ENCODE measurements around the gene WNT6. TPM values are rescaled to one million over a fixed set of nuclear protein-coding genes. Genes with fewer than 3 reads are reported as not detected.
A peak's percentile ranks its signal among the peaks of the same experiment; 100 is the strongest.

The WNT6 gene
- total and polyA plus RNA-seq, 2 of the 8 experiments (the other 6 are each of a cell fraction or from before 2014, with no cell fraction given) = not detected

GRCh38 chr2:218873359-218874194, 14.0 kb downstream of the WNT6 start:
- Histone ChIP-seq H3K36me3 (ENCODE audit: control insufficient read depth in 2 of 4, insufficient read depth in 4 of 4, low read length in 3 of 4) (peaks cover 0 to 12% (median 0%) of the 10 kb centered on the region in 4 experiments; a peak in 1 of 8 replicates), H3K56ac (replicated peaks; ENCODE audit: insufficient read length, low read depth, low read length) (no peak overlapping the region), H4K8ac (ENCODE audit: extremely low read depth, insufficient read depth, low read length) (no peak overlapping the region), H3K4me2 (ENCODE audit: insufficient read depth in 1 of 2, low read depth in 2 of 2, low read length in 2 of 2) (peak overlapping the region; percentile 51 to 54; a peak in 3 of 4 replicates), H3K27ac (ENCODE audit: low read depth, low read length) (no peak overlapping the region), H3K23me2 (ENCODE audit: low read depth, low read length) (peaks cover 6% of the 10 kb centered on the region; the same call in 1 of the 2 replicates), H3K9ac (replicated peaks in 1 of 4; ENCODE audit: extremely low read depth in 1 of 4, low read depth in 3 of 4, low read length in 3 of 4) (no peak overlapping the region), H3K18ac (ENCODE audit: extremely low read depth, low read length) (no peak overlapping the region), H4K5ac (ENCODE audit: insufficient read length, low read depth, low read length) (no peak overlapping the region), H2AFZ (ENCODE audit: low read length) (no peak overlapping the region), H3K4me1 (replicated peaks in 1 of 4; ENCODE audit: control insufficient read depth in 3 of 4, insufficient read depth in 4 of 4, low read length in 3 of 4) (peaks cover 0 to 31% (median 15%) of the 10 kb centered on the region in 4 experiments; a peak in 6 of 7 replicates), H2BK5ac (ENCODE audit: low read depth, low read length) (no peak overlapping the region), H3K4me3 (ENCODE audit: extremely low read depth in 1 of 4, insufficient read depth in 2 of 4, low read depth in 3 of 4, low read length in 4 of 4) (peak overlapping the region in 1 of 4 experiments; percentile 41; a peak in 2 of 8 replicates), H4K91ac (replicated peaks; ENCODE audit: insufficient read length, low read length) (peak overlapping the region; percentile 17), H4K20me1 (replicated peaks in 1 of 2; ENCODE audit: control insufficient read depth in 1 of 2, insufficient read depth in 2 of 2, low read length in 2 of 2) (peaks cover 17 to 34% of the 10 kb centered on the region in 2 experiments), H2BK12ac (ENCODE audit: low read depth, low read length) (peak overlapping the region; percentile 27), H3K9me3 (ENCODE audit: insufficient read depth in 2 of 2, low read depth in 1 of 2, low read length in 1 of 2) (no peaks in the 10 kb centered on the region; a peak in 1 of 4 replicates), H3K4ac (replicated peaks; ENCODE audit: insufficient read length, low read depth, low read length) (no peak overlapping the region), H3K79me1 (ENCODE audit: low read depth, low read length) (no peaks in the 10 kb centered on the region), H3K27me3 (replicated peaks in 1 of 4; ENCODE audit: control insufficient read depth in 3 of 4, extremely low read depth in 1 of 4, insufficient read depth in 3 of 4, low read length in 3 of 4) (peaks cover 96 to 100% (median 99%) of the 10 kb centered on the region in 4 experiments), H2BK20ac (ENCODE audit: low read length) (no peak overlapping the region), H3K14ac (ENCODE audit: insufficient read length) (no peak overlapping the region), H2BK15ac (ENCODE audit: low read length) (no peak overlapping the region; the same call in 1 of the 2 replicates), H3K79me2 (ENCODE audit: control insufficient read depth in 1 of 2, insufficient read depth in 2 of 2, low read length in 2 of 2) (no peaks in the 10 kb centered on the region), H3K23ac (ENCODE audit: insufficient read length) (no peak overlapping the region), H2BK120ac (replicated peaks; ENCODE audit: low read depth, low read length) (no peak overlapping the region), H2AK5ac (ENCODE audit: low read depth, low read length) (0 out of 2 replicates have a peak overlapping the region, but pooled peaks have one; percentile 19)
- peak; percentile 37 for TF ChIP-seq CTBP2 (IDR thresholded peaks at IDR 0.05; ENCODE audit: borderline replicate concordance, insufficient read depth, insufficient read length, low read length)
- no peak for TF ChIP-seq KDM5A (IDR thresholded peaks at IDR 0.05; ENCODE audit: low read length)
- TF ChIP-seq SIX5 (IDR thresholded peaks at IDR 0.05; ENCODE audit: low read depth, low read length) = no peak
- TF ChIP-seq NRF1 (IDR thresholded peaks at IDR 0.05; ENCODE audit: low read depth, low read length) = no peak
- TF ChIP-seq SUZ12 (IDR thresholded peaks at IDR 0.05; ENCODE audit: low read length) = peak; percentile 100
- peak; percentile 83 for TF ChIP-seq RNF2 (IDR thresholded peaks at IDR 0.05; ENCODE audit: borderline replicate concordance, low read depth, low read length, missing control alignments, poor library complexity, severe bottlenecking)
- TF ChIP-seq POLR2A (IDR thresholded peaks at IDR 0.05; ENCODE audit: control extremely low read depth in 1 of 2, low read depth in 2 of 2, low read length in 2 of 2) = no peak
- TF ChIP-seq EZH2 (IDR thresholded peaks at IDR 0.05; ENCODE audit: low read depth, low read length, severe bottlenecking) = peak; percentile 100
- no peak for TF ChIP-seq HDAC6 (IDR thresholded peaks at IDR 0.05; ENCODE audit: low read depth, low read length)
- POLR2A ChIA-PET (ENCODE audit: partially characterized antibody) = interaction anchor here (0.7 to 1.7 kb wide), 2 partner anchors 13 kb away, joined by 3 to 4 read pairs; partner anchors contain the start of gene WNT6
- CTCF ChIA-PET (ENCODE audit: partially characterized antibody) = interaction anchor here (1.0 to 21.8 kb wide), 15 partner anchors 8 to 278 kb away, joined by 3 to 783 read pairs (median 27); partner anchors contain the start of genes CRYBA2, FEV, WNT10A and WNT6
- no peak for FAIRE-seq
- WGBS, 2 experiments (ENCODE audit: extremely low coverage in 1 of 2, insufficient coverage in 1 of 2, insufficient read length in 1 of 2, insufficient replicate concordance in 2 of 2, low coverage in 1 of 2, low lambda C conversion rate in 2 of 2, missing lambda C conversion rate in 1 of 2) = 9% methylated on average over 85 of the region's 86 CpGs; no CpG with 5 or more reads in 1 of the 2 experiments
- no peak for DNase-seq (ENCODE audit: low read depth in 1 of 2, low spot score in 2 of 2)
